ENCODE results near the gene RASSF8. TPM values are rescaled to one million over a fixed set of nuclear protein-coding genes. Genes with fewer than 3 reads are reported as not detected.

RASSF8 gene
- total and polyA plus RNA-seq, 2 donors (not counting 3 experiments of a cell fraction or from before 2014, with no cell fraction given): 11.1 to 59.3 TPM

- dilution Hi-C loops (cut with MboI; ENCODE audit: extremely low pct_ligation_motif_present, low sequenced_read_pairs) (no loop called here), intact Hi-C loops (cut with micrococcal nuclease) (no loop called here)
- no peak overlapping the region for H3K4me2 ChIP-seq (ENCODE audit: insufficient read depth, low read length)
- no peaks in the 10 kb centered on the region for H4K20me1 ChIP-seq (replicated peaks; ENCODE audit: control insufficient read depth, extremely low read depth, insufficient read depth, low read length)
- no peak overlapping the region for H3K4me3 ChIP-seq (replicated peaks in 1 of 3; ENCODE audit: insufficient read depth in 1 of 3, low read depth in 1 of 3, low read length in 3 of 3)
- peaks cover 0 to 4% of the 10 kb centered on the region in 2 experiments for H3K36me3 ChIP-seq (ENCODE audit: control insufficient read depth in 2 of 2, extremely low read depth in 1 of 2, insufficient read depth in 2 of 2, low read length in 2 of 2)
- ChIA-PET POLR2A (no interaction called here), CTCF (interaction anchor here (2.0 kb wide), 1 partner anchor 9 kb away, joined by 4 read pairs; no protein-coding TSS in a partner anchor)
- no TSS peak for BruUV-seq (replicated peaks)
- no peak overlapping the region for H3K27ac ChIP-seq (ENCODE audit: insufficient read depth, low read depth, low read length)
- FAIRE-seq (no peak), DNase-seq (ENCODE audit: low read depth, low spot score) (no peak)
- H3K9me3 ChIP-seq (replicated peaks; ENCODE audit: control insufficient read depth, insufficient read depth, low read length): no peaks in the 10 kb centered on the region
- no peak overlapping the region for H2AFZ ChIP-seq (ENCODE audit: low read depth, low read length)
- H3K79me2 ChIP-seq (ENCODE audit: control insufficient read depth, insufficient read depth, low read length): peaks cover 2% of the 10 kb centered on the region
- H3K4me1 ChIP-seq (ENCODE audit: control insufficient read depth, extremely low read depth, insufficient read depth, low read length): no peaks in the 10 kb centered on the region
- no peaks in the 10 kb centered on the region for H3K27me3 ChIP-seq (ENCODE audit: control insufficient read depth in 2 of 2, insufficient read depth in 2 of 2, low read length in 2 of 2)
- H3K9ac ChIP-seq (replicated peaks; ENCODE audit: extremely low read depth, insufficient read depth, low read length): no peak overlapping the region
- no peaks in the 10 kb centered on the region for H3K9me1 ChIP-seq (replicated peaks; ENCODE audit: control insufficient read depth, extremely low read depth, insufficient read depth, low read length)
- TF ChIP-seq POLR2AphosphoS5 (IDR thresholded peaks at IDR 0.05; ENCODE audit: insufficient read depth, low read depth, low read length) (no peak), MAX (IDR thresholded peaks at IDR 0.05; ENCODE audit: insufficient read depth, insufficient read length) (no peak), FOS (IDR thresholded peaks at IDR 0.05; ENCODE audit: borderline replicate concordance, insufficient read depth, low read length) (no peak), EZH2 (IDR thresholded peaks at IDR 0.05; ENCODE audit: borderline replicate concordance, low read depth, low read length, severe bottlenecking) (no peak), GATA2 (IDR thresholded peaks at IDR 0.05; ENCODE audit: insufficient read depth, insufficient read length, low read depth, low read length) (no peak), JUN (IDR thresholded peaks at IDR 0.05; ENCODE audit: borderline replicate concordance, insufficient read depth, insufficient read length, low read depth) (no peak), CTCF (IDR thresholded peaks at IDR 0.05; ENCODE audit: extremely low read depth in 1 of 2, insufficient read depth in 1 of 2, low read depth in 1 of 2, low read length in 2 of 2) (no peak), POLR2A (IDR thresholded peaks at IDR 0.05; ENCODE audit: low read depth, low read length) (no peak), MYC (IDR thresholded peaks at IDR 0.05; ENCODE audit: low read depth, low read length) (no peak)
Observed at GRCh38 chr12:26065451-26065850, 107.0 kb downstream of the RASSF8 start.

Measured in endothelial cell of umbilical vein (primary cell).